NCI-H2227 (cell line): ENCODE results near the gene SORBS1.
"Not testable (repeated sequence)": the region's sequence is repeated elsewhere in the genome, so short reads cannot be mapped to it uniquely, and the experiment has no call there.

Experiments
- DNase-seq: peaks from one replicate; lab custom pipeline; 2025; ENCODE audit not compliant: unreplicated experiment; lab: John Stamatoyannopoulos, UW

The SORBS1 gene

DNA sequence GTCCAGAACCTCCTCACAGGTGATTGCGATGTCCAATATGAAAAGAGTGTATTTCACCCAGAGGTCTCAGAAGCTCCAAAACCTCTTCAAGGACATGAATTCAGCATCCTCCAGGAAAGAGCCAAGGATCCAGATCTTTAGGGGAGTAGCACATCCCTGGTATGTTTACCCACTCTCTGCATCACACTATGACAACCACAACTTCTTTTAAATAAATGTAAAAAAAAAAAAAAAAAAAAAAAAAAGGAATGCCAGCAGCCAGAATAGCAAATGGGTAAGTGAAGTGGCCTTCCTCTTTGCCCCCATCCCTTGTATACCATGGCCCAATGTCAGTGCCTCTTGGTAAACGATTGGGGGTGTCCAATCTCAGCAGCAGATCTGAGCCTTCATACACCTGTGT, 67.3 kb downstream of the SORBS1 start:
- no peak for DNase-seq

DNA sequence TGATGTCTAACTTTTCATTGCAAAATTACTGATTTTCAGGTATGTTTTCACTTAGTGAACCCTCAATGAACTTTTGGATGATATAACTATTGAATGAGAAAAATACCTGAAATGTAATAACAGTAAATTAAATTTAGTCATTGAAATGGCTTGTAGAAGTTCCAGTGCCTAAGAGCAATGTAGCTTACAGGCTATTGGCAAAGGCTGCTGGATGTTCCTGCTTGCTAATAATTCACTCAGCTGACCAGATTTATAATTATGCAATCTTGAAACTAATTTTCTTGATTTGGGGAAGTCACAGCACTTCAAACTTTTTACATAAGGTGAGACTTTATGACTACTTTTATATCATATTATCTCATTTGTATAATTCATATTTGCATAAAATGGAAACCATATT, 73.2 kb downstream of the SORBS1 start:
- DNase-seq: no peak

- DNase-seq: no peak
Measured at GRCh38 chr10:95485056-95485844, 75.9 kb downstream of the SORBS1 start.

DNA sequence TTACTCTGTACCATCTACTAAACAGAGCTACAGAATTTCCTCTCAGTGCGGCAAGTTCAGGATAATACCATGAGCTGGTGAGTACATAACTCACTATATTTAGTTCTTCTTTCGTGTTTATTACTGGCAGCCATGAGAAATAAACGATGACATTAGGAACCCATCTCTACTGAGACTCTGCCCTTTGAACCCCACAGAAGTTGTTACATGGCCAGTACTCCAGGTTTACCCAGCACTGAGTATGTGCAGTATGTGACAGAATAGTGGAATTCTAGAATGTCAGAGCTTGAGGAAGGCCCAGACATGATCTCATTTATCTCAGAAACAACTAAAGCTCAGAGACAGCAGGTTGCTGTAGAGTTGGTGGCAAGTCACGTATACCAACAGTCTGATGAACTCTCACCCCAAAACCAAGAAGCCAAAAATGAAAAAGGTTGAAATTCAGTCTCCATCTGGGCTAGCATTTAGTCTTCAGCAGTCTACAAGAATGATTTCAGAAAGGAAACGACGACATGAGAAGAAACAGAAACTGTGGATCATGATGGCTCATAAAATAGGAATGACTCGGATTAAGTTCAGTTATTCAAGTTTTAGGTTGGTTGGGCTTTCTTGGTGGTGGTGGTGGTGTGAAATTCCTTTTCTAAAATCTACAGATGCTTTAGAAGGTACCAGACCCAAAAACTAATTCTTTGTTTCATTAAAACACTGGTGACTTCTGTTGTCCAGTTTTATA, 78.5 kb downstream of the SORBS1 start:
- DNase-seq: no peak

- DNase-seq: no peak
Measured at GRCh38 chr10:95480901-95481491, 80.2 kb downstream of the SORBS1 start.

- no peak for DNase-seq
Measured at GRCh38 chr10:95480102-95480900, 80.9 kb downstream of the SORBS1 start.

GRCh38 chr10:95478935-95479334, 82.2 kb downstream of the SORBS1 start:
- no peak for DNase-seq

DNA sequence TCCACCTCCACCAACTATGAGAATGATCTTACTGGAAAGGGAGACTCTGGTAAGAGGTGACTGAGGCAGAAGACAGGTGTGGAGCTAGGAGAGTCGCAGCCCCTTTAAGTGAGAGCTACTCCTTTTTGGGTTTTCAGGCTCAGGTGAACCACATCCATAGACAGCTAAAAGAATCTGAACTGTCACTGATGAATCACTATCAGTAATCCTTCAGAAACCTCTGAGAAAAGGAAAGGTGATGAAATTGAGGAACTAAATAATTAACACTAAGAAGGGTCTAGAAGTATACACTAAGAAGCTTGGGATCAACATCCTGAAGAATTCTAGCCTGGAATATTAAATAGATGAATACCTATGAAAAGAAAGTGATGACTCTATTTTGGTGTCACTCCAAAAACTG, 83.0 kb downstream of the SORBS1 start:
- DNase-seq: no peak

DNA sequence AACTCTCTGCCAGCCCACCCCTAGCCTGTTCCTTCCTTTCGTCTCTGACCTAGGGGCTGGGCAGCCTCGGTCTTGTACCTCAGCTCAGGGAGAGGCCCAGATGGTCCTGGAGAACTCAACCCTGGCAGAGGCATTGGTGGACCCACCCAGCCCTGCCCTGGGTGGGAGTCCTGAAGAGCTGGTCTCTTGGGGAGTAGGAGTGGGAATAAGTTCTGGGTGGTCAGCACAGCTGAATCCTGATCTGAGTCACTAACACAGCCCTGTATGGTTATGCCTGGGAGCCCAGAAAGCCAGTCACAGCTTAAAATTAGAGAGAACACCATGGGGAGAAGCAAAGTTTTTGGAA, 84.0 kb downstream of the SORBS1 start:
- DNase-seq: no peak

DNA sequence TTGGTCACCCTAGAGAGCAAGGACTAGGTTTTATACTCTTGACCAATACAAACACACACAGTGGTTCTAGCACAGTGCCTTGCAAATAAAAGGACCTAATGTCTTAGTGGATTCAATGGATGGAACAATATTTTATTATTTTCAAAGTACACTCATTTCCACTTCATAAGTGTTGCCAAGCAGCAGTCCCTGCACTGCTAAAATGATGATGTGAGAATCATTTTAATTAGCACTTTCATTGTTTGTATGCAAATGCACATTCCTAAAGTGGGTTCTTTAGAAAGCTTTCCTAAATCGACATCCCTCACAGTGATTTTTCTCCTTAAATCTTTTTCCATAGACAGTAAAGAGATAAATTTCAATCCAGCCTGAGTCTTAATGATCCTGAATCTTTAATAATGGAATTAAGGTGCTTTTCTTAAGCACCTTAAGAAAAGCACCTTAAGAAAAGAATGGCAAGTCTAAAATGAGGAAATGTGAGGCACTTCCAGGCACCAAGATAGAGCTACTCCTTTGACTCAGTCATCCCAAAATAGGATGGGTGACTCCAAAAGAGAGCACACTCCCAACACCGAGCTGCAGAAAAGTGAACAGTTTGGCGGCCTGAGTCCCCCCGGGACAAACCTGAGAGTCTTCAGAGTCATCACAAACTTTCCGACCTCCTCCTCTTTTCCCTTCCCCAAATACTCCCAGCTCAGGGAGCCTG, 84.5 kb downstream of the SORBS1 start:
- no peak for DNase-seq

DNA sequence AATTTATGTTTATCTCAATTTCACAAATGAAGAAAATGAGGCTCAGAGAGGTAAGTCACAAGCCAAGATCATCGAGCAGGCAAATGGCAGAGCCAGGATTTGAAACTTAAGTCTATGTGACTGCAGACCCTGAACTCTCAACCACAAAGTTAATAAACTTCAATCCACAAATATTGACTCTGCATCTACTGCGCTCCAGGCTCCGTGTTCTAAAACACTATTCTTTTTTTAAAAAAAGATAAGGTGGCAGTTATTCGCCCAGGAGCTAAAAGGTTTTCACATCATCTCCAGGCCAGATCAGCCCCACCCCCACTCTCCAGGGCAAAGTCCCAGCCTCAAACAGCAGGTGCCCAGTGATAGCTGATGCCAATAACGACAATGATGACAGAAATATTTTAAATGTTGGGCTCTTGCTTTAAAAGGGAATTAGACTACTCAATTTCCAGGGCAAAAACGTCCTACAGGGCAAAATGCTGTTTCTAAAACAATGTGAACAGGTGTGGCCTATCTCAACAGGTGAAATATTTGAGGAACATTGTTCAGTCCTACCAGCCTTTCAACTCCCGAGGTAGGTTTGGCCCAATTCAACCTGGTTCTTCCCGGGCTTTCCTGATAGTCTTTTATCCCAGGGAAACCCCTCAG, 85.2 kb downstream of the SORBS1 start:
- DNase-seq: no peak

DNA sequence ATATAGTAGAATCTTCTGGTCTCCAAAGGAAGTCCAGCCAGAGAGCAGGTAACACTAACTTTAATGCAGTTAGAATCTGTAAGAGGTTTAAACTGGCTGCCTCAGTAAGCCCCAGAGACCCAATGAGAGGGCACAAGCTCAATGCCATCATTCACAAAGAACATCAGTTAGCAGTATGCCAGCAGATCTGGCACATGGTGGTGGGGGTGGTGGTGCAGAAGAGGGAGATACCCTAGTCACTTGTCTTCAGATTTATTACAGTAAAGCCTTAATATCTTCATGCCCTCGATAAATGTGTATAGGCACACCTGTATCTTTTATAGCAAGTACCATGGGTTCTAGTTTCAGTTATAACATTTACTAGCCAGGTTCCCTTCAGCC, 86.2 kb downstream of the SORBS1 start:
- no peak for DNase-seq

- DNase-seq: no peak
Measured at GRCh38 chr10:95474228-95475002, 86.8 kb downstream of the SORBS1 start.

GRCh38 chr10:95472304-95473088, 88.7 kb downstream of the SORBS1 start:
- no peak for DNase-seq

DNA sequence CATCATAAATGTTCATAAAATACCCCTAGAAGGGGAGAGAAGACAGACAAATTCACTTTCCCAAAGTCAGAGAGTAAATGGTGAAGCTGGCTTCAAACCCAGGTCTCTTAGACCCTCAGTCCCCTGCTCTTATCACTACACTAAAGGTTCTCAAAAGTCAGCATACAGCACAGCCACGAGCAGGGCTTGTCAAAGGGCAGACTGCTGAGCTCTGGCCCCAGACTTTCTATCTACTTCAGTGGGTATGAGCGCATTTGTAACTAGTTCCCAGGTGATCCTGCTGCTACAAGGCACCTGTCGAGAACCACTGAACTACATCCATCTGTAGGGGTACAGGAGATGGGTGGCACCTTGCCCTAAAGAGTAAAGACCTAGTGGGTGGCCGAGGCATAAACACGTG, 91.5 kb downstream of the SORBS1 start:
- DNase-seq: no peak

DNA sequence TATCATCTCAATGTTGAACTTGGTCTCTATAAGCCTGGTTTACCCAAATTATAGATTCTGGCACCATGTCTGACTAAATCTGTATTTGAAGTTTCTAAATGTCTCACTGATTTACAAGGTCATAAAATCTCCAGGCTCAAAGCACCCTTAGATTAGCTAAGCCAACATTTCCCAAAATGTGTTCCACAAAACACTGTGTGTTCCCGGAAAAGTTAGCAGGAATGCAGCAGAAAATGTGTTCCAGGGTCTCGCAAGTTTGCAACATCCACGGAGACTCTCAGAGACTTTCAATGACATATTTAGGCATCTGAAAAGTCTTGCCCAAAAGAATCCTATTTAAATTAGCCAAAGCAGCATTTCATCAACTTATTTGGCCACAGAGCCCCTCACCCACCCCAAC, 91.9 kb downstream of the SORBS1 start:
- no peak for DNase-seq

DNA sequence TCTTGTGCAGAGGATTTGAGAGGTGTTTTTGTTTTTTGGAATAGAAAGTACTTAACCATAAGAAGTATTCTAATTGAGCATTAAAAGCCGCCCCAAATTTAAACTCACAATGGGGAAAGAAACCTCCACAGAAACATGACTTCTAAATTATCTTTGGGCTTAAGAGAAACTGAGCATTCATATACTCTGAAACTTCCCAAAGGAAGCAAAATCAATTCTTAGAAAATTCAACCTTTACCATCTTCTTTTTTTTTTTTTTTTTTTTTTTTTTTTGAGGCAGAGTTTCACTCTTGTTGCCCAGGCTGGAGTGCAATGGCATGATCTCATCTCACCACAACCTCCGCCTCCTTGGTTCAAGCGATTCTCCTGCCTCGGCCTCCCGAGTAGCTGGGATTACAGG, 93.5 kb downstream of the SORBS1 start:
- DNase-seq: not testable (repeated sequence)

GRCh38 chr10:95467162-95467599, 94.0 kb downstream of the SORBS1 start:
- no peak for DNase-seq

DNA sequence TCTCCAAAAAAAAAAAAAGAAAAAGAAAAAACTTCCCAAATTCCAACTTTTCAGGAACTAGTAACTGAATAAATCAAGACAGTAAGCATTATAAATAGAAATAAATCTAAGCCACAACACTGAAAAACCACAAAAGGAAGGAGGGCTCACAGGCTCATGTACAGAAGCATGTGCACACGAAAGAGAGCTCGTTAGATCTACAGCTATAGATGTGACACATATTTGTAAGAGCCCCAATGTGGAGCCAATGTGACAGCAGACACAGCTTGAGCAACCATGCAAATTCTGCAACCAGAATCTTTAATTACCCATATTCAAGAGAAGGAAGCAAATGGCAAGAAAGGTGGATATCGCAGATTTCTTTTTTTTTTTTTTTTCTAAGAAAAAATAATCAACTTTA, 94.7 kb downstream of the SORBS1 start:
- no peak for DNase-seq
